ENCODE measurements around the gene RFX5.

RFX5 gene

DNA sequence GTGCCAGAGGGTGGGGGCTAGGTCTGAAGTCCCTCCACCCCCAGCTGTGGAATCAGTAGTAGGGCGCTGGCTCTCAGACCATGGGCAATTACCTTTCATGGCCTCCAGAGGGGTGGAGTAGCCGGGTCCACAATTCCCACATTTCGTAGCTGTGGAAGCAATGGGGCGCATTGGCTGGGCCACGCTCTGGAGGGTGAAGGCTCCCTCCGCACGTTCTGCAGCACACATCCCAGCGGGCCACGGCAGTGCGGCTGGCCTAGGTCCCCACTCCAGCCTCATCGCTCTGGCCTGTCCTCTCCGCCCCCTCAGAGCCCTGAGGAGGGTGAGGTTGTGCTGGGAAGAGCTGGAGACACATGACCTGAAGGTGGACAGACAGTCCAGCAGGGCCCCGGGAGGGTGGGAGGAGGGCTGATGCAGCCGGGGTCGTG lies 22.6 kb upstream of the RFX5 start:
- DNase-seq (ENCODE audit: extremely low spot score) = peak; percentile 16
- ChIA-PET CTCF (interaction anchor here (0.6 to 1.1 kb wide), 3 partner anchors 14 to 610 kb away, joined by 3 to 4 read pairs (median 3); no protein-coding TSS in a partner anchor), POLR2A (interaction anchor here (0.8 to 1.2 kb wide), 3 partner anchors 25 to 43 kb away, joined by 3 read pairs; partner anchors contain the start of genes PI4KB and PSMB4)
- TF ChIP-seq TARDBP (IDR thresholded peaks at IDR 0.05) (no peak), SP1 (IDR thresholded peaks at IDR 0.05) (no peak), FOXA1 (IDR thresholded peaks at IDR 0.05) (no peak), SUZ12 (IDR thresholded peaks at IDR 0.05) (no peak), FOXK2 (IDR thresholded peaks at IDR 0.05) (no peak)

DNA sequence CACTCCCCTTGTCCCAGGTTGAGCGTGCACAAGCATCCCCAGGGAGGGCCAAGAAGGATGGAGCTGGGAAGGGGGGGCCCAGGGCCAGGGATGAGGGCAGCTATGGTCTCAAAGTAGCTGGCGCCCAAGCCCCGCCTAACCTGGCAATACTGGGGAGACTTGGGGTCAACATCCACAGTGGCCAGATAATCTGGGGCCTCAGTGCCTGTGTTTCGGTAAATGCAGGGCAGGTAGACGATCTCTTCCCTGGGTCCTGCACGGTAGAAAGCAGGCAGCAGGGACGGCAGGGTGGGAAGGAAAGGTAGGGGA lies 22.2 kb upstream of the RFX5 start:
- CTCF ChIA-PET = no interaction called here
- POLR2A ChIA-PET = interaction anchor here (1.0 to 1.5 kb wide), 2 partner anchors 24 to 42 kb away, joined by 3 to 4 read pairs; partner anchors contain the start of gene PI4KB
- DNase-seq (ENCODE audit: extremely low spot score) = no peak
- TF ChIP-seq FOXA1 (IDR thresholded peaks at IDR 0.05) = no peak

DNA sequence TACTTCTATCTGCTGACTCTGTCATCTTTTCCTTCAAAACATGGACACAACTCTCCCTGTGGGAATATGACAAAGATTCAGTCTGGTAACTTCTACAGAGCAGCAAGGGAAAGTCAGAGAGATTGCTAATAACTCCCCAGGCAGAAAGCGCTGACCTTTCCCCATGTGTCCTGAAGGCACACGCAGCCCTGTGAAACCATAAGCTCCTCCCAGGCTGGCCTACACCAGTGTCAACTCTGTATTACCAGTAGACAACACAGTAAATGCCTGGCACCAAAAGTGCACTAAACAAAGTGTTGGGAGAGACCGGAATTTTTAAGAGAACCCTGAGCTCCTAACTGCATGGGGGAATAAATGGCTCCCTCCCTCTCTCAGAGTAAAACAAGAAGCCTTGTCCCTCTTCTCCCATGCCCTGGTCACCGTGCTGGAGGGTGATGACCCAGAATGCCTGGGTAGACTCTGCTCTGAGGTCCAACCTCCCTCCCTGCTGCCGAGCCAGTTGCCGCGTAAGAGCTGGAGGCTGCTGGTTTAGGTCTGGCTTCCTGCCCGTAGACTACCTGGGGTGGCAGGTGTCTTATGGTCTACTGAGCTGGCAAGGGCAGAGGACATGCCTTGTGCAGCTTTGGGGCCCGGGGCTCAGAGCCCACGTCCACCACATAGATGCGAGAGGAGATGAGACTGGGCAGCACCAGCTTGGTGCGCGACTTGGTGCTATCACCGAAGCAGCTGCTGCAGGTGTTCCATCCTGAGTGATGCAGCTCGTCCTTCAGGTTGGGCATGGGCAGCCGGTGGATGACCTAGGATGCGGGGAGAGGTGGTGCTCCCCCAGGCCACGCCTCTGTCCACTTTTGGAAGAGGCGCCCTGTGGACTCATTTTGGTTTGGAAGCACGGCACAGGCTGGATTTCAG lies 21.6 kb upstream of the RFX5 start:
- ChIA-PET POLR2A (interaction anchor here (1.5 to 2.4 kb wide), 4 partner anchors 9 to 41 kb away, joined by 4 to 11 read pairs (median 5); partner anchors contain the start of genes PI4KB, PSMB4 and RFX5), CTCF (interaction anchor here (0.6 kb wide), 1 partner anchor 11 kb away, joined by 3 read pairs; no protein-coding TSS in a partner anchor)
- TF ChIP-seq NFRKB (IDR thresholded peaks at IDR 0.05) (no peak), SUZ12 (IDR thresholded peaks at IDR 0.05) (no peak), ARNT (IDR thresholded peaks at IDR 0.05) (no peak), FOXM1 (IDR thresholded peaks at IDR 0.05; ENCODE audit: borderline replicate concordance) (no peak), CTBP1 (IDR thresholded peaks at IDR 0.05; ENCODE audit: borderline replicate concordance) (no peak), HDGF (IDR thresholded peaks at IDR 0.05; ENCODE audit: borderline replicate concordance) (no peak), BHLHE40 (IDR thresholded peaks at IDR 0.05; ENCODE audit: borderline replicate concordance) (no peak), FOXK2 (IDR thresholded peaks at IDR 0.05) (no peak), ZNF384 (IDR thresholded peaks at IDR 0.05) (no peak), L3MBTL2 (conservative IDR thresholded peaks at IDR 0.05) (no peak), SP1 (IDR thresholded peaks at IDR 0.05) (no peak), FOXA1 (IDR thresholded peaks at IDR 0.05) (no peak), TARDBP (IDR thresholded peaks at IDR 0.05) (no peak), LEF1 (IDR thresholded peaks at IDR 0.05; ENCODE audit: borderline replicate concordance) (no peak), ELF4 (IDR thresholded peaks at IDR 0.05) (no peak)
- TF ChIP-seq, protein P1, sequence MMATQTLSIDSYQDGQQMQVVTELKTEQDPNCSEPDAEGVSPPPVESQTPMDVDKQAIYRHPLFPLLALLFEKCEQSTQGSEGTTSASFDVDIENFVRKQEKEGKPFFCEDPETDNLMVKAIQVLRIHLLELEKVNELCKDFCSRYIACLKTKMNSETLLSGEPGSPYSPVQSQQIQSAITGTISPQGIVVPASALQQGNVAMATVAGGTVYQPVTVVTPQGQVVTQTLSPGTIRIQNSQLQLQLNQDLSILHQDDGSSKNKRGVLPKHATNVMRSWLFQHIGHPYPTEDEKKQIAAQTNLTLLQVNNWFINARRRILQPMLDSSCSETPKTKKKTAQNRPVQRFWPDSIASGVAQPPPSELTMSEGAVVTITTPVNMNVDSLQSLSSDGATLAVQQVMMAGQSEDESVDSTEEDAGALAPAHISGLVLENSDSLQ (IDR thresholded peaks at IDR 0.05) = no peak
- no peak for DNase-seq (ENCODE audit: extremely low spot score)

DNA sequence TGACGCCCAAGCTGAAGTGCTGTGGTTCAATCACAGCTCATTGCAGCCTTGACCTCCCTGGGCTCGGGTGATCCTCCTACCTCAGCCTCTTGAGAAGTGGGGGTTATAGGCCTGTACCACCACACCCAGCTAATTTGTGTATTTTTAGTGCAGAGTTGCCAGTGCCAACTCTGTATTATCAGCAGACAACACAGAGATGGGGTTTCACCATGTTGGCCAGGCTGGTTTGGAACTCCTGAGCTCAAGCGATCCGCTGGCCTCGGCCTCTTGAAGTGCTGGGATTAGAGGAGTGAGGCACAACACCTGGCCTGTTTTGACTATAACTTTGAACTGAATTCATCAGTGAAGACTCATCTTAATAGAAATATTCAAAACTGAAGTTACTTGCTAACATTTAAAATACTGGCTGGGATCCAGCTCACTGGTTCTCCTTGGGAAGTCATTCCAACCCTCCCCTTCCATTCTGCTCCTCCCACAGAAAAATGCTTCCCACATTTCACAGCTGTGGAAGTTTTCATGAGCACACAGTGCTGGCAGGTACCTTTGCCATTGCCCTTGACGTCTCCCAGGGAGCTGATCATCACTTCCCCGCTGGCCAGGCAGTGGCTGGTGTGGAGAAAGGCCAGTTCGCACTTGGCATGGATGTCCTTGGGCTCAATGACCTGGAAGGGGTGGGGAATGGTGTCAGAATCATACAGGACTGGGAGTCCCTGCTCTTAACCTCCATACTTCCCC lies 20.8 kb upstream of the RFX5 start:
- no peak for TF ChIP-seq HDGF (IDR thresholded peaks at IDR 0.05; ENCODE audit: borderline replicate concordance)
- TF ChIP-seq, protein P1 (IDR thresholded peaks at IDR 0.05) = no peak
- no peak for TF ChIP-seq ZNF384 (IDR thresholded peaks at IDR 0.05)
- TF ChIP-seq SP1 (IDR thresholded peaks at IDR 0.05) = no peak
- TF ChIP-seq FOXA1 (IDR thresholded peaks at IDR 0.05) = no peak
- TF ChIP-seq NFRKB (IDR thresholded peaks at IDR 0.05) = no peak
- TF ChIP-seq FOXM1 (IDR thresholded peaks at IDR 0.05; ENCODE audit: borderline replicate concordance) = no peak
- TF ChIP-seq LEF1 (IDR thresholded peaks at IDR 0.05; ENCODE audit: borderline replicate concordance) = no peak
- no peak for TF ChIP-seq SUZ12 (IDR thresholded peaks at IDR 0.05)
- TF ChIP-seq ARNT (IDR thresholded peaks at IDR 0.05) = no peak
- no peak for TF ChIP-seq L3MBTL2 (conservative IDR thresholded peaks at IDR 0.05)
- TF ChIP-seq TARDBP (IDR thresholded peaks at IDR 0.05) = no peak
- no peak for TF ChIP-seq CTBP1 (IDR thresholded peaks at IDR 0.05; ENCODE audit: borderline replicate concordance)
- TF ChIP-seq BHLHE40 (IDR thresholded peaks at IDR 0.05; ENCODE audit: borderline replicate concordance) = no peak
- no peak for TF ChIP-seq FOXK2 (IDR thresholded peaks at IDR 0.05)
- no peak for TF ChIP-seq ELF4 (IDR thresholded peaks at IDR 0.05)
- no peak for DNase-seq (ENCODE audit: extremely low spot score)
- POLR2A ChIA-PET = interaction anchor here (0.6 to 2.4 kb wide), 5 partner anchors 8 to 67 kb away, joined by 3 to 11 read pairs (median 4); partner anchors contain the start of genes PI4KB, PSMB4 and RFX5
- CTCF ChIA-PET = no interaction called here

DNA sequence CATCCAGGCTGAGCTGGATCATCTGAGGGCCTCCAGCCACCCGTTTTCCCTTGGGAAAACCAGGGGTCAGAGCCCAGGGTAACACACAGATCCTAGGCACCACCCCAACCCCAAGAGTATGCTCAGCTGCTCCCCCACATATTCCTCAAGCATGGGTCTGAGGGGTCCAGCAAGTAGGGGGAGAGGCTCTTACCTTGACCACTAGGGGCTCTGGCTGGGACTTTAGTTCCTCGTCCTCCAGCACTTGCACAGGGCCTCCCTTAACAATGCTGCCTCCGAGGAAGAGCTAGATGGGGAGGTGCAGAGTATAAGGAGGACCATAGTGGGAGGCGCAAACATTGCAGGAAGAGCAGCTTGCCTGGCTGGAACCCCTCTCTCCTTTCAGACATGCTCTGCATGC lies 17.9 kb upstream of the RFX5 start:
- CTCF ChIA-PET = interaction anchor here (0.8 kb wide), 1 partner anchor 59 kb away, joined by 3 read pairs; no protein-coding TSS in a partner anchor
- DNase-seq (ENCODE audit: extremely low spot score) = no peak
- no peak for TF ChIP-seq BHLHE40 (IDR thresholded peaks at IDR 0.05; ENCODE audit: borderline replicate concordance)
- POLR2A ChIA-PET = no interaction called here

DNA sequence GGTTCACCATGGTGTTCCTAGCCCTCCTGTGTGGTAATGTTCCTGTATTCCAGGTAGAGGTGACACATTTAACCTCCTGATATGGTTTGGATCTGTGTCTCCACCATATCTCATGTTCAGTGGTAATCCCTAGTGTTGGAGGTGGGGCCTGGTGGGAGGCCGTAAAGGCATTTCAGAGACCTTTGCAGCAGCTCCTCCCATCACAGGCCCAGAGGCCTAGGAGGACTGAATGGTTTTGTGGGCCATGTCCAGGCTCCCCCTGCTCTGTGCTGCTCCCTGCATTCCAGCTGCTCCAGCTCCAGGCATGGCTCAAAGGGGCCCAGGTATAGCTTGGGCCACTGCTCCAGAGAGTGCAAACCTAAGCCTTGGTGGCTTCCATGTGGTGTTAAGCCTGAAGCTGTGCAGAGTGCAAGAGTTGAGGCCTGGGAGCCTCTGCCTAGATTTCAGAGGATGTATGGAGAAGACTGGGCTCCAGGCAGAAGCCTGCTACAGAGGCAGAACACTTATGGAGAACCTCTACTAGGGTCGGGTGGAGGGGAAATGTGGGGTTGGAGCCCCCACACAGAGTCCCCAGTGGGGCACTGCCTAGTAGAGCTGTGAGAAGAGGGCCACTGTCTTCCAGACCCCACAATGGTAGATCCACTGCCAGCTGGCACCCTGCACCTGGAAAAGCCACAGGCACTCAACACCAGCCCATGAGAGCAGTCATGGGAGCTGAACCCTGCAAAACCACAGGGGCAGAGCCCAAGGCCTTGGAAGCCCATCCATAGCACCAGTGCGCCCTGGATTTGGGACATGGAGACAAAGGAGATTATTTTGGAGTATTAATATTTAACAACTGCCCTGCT lies 15.5 kb upstream of the RFX5 start:
- ChIA-PET CTCF (no interaction called here), POLR2A (no interaction called here)
- no peak for DNase-seq (ENCODE audit: extremely low spot score)
- TF ChIP-seq ARNT (IDR thresholded peaks at IDR 0.05) = no peak
- TF ChIP-seq FOXA1 (IDR thresholded peaks at IDR 0.05) = no peak
- no peak for TF ChIP-seq ZNF384 (IDR thresholded peaks at IDR 0.05)
- TF ChIP-seq, protein P1 (IDR thresholded peaks at IDR 0.05) = no peak
- TF ChIP-seq SUZ12 (IDR thresholded peaks at IDR 0.05) = no peak
- no peak for TF ChIP-seq TARDBP (IDR thresholded peaks at IDR 0.05)
- TF ChIP-seq NFRKB (IDR thresholded peaks at IDR 0.05) = no peak
- TF ChIP-seq CTBP1 (IDR thresholded peaks at IDR 0.05; ENCODE audit: borderline replicate concordance) = no peak
- no peak for TF ChIP-seq HDGF (IDR thresholded peaks at IDR 0.05; ENCODE audit: borderline replicate concordance)
- no peak for TF ChIP-seq SP1 (IDR thresholded peaks at IDR 0.05)
- TF ChIP-seq LEF1 (IDR thresholded peaks at IDR 0.05; ENCODE audit: borderline replicate concordance) = no peak
- TF ChIP-seq FOXM1 (IDR thresholded peaks at IDR 0.05; ENCODE audit: borderline replicate concordance) = no peak
